ENCODE results near the gene THSD4.
"Not testable (repeated sequence)": the region's sequence is repeated elsewhere in the genome, so short reads cannot be mapped to it uniquely, and the experiment has no call there.

Gene THSD4

DNA sequence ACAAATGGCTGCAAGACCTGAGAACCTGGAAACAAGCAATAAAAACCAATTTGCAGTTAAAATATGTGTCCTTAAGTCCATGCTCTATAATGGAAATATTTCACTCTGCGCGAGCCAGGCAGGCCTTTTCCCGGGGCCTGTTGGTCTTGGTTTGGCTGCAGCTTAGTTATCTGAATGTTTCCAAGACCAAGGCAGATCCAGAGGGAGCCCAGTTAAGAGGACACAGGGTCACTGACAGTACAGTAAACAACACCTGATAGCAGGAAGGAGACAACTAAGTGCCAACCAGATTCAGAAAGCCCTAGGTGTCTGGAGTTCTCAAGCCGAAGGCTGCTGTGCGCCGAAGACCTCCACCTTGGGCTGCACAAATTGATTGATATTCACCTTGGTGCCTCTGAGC lies 32.8 kb downstream of the THSD4 start:
- no peak for DNase-seq (ENCODE audit: low read depth, low spot score)

DNA sequence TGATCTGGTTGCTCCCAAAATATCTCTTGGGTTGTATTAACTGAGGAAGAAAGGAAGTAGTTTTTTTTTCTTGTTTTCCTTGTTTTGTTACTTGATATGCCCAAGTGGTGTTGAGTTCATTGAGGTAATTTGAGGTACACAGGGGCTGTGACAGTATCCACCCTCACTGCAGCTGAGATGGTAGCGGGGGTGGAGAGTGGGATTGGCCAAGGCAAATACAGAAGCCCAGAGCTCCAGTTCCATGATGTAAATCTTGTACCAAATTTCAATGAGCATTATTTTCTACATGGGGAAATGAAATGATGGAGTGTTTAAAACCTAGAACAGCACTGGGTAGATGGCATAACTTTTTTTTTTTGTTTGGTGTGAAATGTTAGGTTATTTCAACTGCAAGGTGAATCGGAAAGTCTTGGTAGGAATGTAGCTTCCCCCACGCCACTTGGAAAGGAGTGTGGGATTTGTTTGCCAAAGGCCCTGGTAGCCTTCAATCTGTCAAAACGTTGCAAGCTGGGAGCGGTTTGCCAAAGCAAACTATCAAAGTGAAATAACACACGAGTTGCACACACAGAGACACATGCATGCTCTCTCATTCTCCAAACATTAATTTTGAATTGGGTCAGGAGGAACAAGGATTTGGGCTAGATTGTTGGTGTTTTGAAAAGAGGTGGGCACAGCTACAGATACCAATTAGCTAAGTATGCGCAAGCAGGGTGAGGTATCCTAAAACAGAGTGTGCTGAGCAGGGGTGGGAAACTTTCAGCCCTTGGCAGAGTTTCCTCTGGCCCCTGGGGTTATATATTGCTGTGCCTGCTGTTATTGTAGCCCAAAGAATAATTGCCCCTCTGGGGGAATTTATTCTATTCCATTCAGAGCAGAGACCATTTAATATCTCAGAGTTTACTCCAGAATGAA lies 34.6 kb downstream of the THSD4 start:
- no peak for DNase-seq (ENCODE audit: low read depth, low spot score)

DNA sequence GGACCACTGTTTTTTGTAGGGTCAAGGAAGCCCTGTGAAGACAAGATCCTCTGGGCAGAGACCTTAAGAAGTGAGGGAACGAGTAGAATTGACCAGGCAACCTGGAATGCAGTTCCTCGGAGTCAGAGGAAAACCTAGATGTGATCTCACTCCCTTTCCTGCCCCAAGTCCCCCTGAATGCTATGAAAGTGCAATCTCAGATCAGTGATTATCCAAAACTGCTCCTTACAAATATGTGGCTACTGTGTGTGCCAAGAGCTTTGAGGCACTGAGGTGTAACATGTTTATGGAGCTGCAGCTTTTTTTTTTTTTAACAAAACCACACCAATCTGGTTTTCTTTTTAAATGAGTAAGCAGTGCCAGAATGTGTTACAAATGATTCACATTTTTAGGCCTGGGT lies 35.8 kb downstream of the THSD4 start:
- DNase-seq (ENCODE audit: low read depth, low spot score), result no peak

DNA sequence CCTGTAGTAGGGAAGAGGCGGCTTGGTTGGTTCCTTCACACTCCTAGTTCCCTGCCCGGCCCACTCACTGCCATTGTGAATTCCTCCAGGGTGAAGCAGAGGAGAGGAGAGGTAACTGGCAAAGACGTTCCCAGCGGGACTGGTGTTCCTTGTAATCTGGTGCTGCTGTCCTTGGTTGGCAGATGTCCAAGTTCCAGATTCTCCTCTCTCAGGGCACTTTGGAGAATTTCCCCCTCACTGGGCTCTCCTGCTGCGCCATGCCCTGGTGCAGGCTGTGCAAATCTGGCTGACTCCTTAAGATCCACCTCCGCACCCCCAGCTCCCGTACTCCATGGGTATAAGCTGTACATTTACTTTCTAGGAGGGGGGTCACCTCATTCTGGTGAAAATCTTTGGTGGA lies 37.3 kb downstream of the THSD4 start:
- DNase-seq (ENCODE audit: low read depth, low spot score), result no peak

DNA sequence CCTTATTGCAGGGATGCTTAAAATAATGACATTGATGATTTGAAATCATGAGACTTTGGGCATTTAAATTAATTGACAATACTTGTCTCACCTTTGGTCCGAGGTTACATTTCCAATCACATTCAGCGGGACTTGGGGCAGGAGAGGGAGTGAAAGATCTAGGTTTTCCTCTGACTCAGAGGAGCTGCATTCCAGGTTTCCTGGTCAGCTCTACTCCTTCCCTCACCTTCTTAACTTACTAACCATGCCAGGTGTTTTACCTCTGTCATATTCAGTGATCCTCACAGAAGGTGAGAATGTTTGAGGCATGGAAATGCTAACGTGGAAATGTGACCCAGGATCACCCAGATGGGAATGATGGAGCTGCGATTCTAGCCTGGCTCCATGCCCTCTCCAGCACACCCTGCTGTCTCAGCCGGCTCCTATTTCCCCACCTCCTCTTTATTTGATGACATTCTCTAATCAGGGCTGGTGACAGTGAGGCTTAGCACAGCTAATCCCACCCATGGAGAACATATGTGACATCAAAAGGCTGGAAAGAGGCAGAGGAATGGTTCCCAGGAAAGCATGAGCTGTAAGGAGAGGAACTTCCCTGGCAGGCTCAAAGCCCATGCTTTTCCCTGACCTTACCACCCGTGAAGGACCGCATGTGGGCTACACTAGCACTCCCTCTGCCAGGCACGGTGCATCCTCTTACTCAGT lies 38.7 kb downstream of the THSD4 start:
- no peak for DNase-seq (ENCODE audit: low read depth, low spot score)

DNA sequence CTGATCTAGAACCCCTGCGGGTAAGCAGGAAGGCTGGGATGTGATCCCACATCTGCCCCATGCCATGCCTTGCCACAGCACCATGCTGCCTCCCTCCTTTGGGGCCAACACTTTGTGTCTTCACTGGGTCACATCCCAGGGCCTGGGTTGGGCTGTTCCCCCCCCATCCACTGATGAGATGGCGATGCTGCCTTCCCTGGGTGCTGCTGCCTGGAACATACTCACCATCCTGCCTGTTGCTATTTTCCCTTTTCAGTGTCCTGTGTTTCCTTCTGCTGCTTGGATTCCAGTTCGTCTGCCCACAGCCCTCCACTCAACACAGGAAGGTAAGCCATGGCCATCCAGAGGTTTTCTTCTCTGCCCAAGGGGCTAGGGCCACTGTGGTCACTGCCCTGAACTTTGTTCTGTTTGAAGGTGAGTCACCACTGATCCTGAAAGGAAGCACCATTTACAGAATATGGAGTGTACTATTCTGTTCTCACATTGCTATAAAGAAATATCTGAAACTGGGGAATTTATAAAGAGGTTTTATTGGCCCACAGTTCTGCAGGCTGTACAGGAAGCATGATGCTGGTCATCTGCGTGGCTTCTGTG lies 39.4 kb downstream of the THSD4 start:
- no peak for DNase-seq (ENCODE audit: low read depth, low spot score)

DNA sequence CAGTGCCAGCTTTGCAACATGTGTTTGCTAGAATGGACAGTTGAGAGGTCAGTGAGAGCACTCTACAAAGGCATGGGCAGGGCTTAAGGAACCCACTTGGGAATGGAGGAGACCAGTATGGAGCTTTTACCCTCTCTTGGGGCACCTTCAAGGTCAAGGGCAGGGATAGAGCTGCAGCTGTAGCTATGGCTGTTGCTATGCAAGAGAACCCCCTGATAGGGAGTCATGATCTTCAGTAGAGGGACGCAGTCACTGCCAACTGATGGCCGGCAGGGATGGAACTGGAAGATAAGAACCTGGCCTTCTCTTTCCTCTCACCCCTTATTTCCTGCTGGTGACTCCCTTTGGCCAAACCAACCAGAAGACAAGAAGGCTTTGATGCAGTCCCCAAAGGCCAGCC lies 40.3 kb downstream of the THSD4 start:
- no peak for DNase-seq (ENCODE audit: low read depth, low spot score)

DNA sequence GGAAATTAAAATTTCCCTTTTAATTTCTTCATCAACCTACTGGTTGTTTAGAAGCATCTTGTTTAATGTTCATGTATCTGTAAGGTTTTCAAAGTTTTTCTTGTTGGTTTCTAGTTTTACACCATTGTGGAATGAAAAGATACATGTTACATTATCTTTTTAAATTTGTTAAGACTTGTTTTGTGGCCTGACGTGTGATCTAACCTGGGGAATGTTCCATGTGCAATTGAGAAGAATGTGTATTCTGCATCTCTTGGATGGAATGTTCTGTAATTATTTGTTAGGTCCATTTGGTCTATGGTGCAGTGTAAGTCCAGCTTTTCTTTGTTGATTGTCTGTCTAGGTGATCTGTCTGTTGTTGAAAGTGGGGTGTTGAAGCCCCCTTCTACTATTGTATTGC lies 45.7 kb downstream of the THSD4 start:
- DNase-seq (ENCODE audit: low read depth, low spot score), result no peak

DNA sequence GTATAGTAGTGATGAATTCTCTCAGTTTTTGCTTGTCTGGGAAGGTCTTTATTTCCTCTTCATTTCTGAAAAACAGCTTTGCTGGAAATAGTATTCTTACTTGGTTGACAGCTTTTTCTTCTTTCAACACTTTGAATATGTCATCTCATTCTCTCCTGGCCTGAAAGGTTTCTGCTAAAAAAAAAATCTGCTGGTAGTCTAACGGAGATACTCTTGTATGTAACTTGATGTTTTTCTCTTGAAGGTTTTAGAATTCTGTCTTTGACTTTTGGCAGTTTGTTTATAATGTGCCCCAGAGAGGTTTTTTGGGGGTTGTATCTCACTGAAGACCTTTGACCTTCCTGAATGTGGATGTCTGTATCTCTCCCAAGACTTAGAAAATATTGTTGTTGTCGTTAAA lies 47.0 kb downstream of the THSD4 start:
- DNase-seq (ENCODE audit: low read depth, low spot score), result no peak

DNA sequence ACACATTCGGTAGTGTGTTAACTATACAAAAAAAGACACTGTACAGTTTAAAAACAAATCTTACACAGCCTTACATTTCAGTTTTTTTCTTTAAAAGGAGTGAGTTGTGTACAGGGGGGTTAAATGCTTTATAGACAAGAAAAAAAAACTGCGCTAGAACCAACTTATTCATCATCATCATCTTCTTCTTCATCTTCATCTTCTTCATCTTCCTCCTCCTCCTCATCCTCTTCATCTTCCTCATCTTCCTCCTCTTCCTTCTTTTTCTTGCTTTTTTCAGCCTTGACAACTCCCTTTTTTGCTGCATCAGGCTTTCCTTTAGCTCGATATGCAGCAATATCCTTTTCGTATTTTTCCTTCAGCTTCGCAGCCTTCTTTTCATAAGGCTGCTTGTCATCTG lies 49.3 kb downstream of the THSD4 start:
- DNase-seq (ENCODE audit: low read depth, low spot score), result not testable (repeated sequence)

DNA sequence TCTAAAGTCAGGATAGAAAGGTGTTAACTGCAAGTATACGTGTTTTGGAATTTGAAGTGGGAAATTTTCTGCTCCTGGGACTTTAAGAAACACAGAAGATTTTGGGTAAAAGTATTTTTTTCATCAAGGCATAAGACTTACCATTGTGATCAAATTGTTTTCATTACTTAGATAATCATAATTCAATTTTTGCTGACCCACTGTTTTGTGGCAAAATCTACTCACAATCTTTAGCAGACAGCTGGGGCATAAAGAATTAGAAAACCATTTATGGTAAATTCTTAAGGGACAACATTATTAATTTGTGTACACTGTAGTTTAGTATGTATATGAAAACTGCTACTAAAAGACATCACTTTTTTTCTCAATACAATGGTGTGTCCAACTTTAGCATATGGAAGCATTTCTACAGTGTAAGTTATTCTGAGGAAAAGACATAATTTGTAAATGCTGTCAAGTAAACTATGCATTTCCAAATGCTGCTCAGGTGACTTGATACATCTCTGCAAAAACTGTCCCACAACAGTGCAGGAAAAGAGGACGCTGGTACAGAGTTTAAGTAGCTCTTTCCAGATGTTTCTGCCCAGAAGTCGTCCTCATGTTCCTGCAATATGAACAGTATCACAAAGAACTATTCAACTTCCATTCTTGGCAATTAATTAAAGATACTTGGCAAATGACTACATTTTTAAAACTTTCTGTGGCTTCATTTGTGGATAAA lies 52.3 kb downstream of the THSD4 start:
- DNase-seq (ENCODE audit: low read depth, low spot score), result no peak

DNA sequence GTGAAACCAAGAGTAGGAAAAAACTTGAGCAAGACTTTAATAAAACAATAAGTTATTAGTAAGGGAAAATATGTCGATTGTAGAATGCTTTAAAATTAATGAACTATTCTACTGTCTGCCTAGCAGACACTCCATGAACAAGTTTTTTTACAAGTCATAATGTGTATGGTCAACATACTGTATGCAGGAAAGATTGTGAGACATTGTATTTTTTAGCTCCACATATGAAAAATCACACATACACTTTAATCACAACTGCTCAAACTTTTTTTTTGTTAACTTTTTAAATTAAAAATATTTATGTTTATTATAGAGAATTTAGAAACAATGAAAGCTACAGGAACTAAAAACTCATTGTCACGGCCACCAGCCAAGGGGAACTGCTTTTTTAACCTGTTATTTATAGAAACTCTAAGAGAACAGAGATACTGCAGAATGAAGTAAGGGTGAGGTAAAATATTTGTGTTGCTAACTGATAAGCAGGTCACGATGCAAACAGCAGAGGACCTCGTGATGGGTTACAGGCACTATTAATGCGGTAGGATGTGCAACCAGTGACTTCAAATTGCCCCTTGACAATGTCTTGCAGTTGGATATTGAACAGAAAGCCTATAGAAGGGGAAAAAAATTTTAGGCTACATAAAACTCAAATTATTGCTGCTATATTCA lies 53.0 kb downstream of the THSD4 start:
- no peak for DNase-seq (ENCODE audit: low read depth, low spot score)

DNA sequence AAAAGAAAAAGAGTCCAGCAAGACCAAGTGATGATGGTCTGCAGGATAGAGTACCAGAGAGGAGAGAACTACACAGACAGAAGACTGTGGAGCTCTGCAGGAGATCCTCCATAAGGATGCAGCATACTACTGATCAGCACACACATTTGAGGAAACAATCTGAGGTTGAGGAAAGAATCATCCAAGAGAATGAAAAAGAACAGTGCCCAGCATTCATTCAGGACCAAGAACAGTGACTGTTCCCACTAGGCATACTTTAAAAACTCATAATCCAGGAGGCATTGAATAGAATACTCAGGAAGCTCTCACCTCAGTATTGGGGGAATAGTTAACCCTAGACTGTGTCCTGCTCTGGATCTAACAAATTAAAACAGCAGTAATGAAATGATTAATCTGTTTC lies 54.9 kb downstream of the THSD4 start:
- DNase-seq (ENCODE audit: low read depth, low spot score), result no peak

DNA sequence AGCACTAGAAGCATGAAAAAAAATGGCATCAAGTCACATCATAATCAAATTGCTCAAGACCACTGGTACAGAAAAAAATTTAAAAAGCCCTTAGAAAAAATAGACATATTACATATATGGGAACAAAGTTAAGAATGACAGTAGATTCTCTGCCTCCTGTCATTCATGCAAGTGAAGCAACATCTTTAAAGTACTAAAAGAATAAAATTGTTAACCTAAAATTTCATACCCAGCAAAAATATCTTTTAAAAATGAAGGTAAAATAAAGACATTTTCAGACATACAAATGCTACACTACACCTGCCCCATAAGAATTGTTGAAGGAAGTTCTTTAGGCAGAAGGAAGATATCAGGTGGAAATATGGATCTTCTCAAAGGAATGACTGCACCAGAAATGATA lies 55.9 kb downstream of the THSD4 start:
- DNase-seq (ENCODE audit: low read depth, low spot score), result no peak

DNA sequence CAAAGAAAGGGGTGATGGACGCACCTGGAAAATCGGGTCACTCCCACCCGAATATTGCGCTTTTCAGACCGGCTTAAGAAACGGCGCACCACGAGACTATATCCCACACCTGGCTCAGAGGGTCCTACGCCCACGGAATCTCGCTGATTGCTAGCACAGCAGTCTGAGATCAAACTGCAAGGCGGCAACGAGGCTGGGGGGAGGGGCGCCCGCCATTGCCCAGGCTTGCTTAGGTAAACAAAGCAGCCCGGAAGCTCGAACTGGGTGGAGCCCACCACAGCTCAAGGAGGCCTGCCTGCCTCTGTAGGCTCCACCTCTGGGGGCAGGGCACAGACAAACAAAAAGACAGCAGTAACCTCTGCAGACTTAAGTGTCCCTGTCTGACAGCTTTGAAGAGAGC lies 59.1 kb downstream of the THSD4 start:
- not testable (repeated sequence) for DNase-seq (ENCODE audit: low read depth, low spot score)

DNA sequence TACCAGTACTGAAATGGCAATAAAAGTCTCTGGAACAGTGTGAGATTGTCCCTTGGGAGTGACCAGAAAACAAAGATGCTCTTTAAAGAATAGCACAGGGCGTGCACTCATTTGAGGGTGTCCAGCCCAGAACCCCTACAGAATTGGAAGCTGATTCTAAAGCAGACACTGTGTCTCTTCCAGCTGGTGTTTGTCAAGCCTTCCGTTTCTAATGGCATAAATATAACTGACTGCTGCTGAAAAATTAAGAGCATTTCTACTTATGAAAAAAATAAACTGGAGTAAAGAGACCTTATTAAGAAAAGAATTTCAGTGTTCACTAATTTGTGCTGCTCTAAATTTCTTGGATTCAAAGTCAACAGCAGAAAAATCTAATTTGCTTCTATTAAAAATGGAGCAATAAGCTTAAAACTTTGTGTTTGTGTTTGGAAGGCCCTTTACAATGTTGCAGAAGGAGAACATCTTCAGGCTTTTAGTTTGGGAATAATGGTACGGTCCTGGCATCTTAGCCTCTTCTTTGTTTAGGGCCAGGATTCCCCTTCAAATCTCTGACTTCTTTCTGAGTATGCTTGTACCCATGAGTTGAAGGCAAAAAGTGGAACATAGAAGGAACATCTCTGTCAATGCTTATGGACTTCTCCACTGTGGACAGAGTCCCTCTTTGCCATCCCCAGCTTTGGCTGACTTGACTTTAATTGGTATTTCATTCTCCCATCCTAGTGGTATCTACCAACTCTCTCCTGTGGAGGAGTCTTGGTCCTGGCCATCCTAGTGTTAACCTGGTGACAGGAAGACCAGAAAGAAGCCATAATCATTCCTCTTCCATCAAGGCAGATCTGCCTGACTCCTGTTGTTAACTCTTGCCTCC lies 65.9 kb downstream of the THSD4 start:
- no peak for DNase-seq (ENCODE audit: low read depth, low spot score)

DNA sequence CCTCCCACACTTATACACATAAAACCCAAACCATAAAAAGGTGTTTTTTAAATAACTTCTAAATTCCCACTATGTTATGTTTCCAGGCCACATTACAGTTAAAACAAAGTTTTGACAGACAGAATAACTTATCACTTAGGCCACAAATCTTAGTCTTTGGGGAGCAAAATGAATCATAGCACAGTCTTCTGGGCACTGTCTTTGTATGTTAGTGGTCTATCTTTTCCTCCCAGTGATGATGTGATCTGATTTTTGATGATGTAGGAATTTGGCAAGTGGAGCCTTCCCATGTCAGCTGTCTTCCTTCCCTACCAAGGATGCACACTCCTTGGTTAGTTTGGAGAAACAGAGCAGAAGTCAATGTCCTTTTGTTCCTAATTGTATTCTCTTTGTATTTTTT lies 67.3 kb downstream of the THSD4 start:
- no peak for DNase-seq (ENCODE audit: low read depth, low spot score)

DNA sequence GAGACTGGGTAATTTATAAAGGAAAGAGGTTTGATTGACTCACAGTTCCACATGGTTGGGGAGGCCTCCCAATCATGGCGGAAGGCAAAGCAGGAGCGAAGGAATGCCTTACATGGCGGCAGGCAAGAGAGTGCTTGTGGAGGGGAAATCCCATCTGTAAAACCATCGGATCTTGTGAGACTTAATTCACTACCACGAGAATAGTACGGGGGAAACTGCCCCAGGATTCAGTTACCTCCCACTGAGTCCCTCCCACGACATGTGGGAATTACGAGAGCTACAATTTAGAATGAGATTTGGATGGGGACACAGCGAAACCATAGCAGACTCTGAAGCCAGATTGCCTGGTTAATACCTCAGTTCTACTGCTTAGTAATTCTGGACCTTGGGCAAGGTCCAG lies 67.8 kb downstream of the THSD4 start:
- no peak for DNase-seq (ENCODE audit: low read depth, low spot score)

DNA sequence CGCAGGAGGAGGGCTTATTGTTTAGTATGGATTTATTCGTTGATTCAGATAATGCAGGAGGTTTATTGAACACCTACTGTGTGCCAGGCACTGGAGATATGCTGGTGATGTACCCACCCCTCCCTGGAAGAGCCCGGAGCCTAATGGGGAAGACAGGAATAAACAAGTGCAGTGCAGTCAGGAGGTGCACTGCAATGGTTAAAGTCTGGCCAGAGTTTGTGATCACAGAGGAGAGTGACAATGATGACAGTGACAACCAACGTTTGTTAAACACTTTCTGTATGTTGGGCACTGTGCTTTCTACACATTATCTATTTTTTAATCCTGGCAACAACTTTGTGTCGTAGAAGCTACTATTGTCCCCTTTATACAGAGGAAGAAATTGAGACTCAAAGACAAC lies 70.4 kb downstream of the THSD4 start:
- DNase-seq (ENCODE audit: low read depth, low spot score), result no peak

DNA sequence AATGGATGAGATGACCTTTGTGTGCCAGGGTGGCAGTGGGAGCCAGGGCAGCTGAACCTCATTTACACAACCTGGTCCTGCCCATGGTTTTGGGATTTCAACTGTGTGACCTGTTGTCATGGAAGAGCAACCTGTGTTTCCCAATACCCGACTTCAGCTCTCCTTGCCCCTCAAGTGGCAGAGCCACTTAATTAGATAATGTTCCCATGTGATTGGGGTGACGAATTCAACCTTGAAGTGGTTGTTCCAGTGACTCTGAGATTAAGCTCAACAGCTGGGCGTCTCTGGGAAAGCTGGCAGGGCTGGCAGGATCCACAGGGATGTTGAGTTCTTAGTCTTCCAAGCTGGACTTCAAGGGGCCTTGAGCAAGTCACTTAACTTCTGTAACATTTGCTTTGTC lies 71.0 kb downstream of the THSD4 start:
- DNase-seq (ENCODE audit: low read depth, low spot score), result no peak

DNA sequence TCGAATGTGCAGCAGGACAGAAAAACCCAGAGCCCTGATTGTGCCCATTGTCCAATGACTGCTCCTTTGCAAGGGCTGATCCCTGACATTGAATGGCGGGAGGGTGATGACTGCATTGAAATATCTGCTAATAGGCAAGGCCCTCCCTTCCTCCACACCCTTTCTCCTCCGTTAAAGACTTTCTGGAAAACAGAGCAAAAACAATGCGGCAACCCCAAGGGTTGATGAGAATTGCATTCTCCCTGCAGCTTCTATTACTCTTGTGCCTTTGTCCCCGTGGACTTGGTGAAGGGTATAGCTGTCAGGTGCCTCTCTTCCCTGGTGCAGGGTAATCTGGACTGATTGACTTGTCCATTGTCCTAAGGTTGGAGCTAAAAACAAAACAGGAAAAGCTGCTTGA lies 71.8 kb downstream of the THSD4 start:
- no peak for DNase-seq (ENCODE audit: low read depth, low spot score)
